ENCODE data around the gene YWHAH.

- TF ChIP-seq CTCF (tag by site-specific recombination; IDR thresholded peaks at IDR 0.05) (no peak), REST (tag by site-specific recombination; IDR thresholded peaks at IDR 0.05) (no peak), KLF9 (tag by site-specific recombination; IDR thresholded peaks at IDR 0.05; ENCODE audit: low read depth) (no peak)
Observed at GRCh38 chr22:31921106-31921505, 23.2 kb upstream of the YWHAH start.

Measured in HEK293 (cell line).